Left ventricle myocardium inferior (tissue), 1 donor: ENCODE results near the gene DSG4. TPM values are rescaled to one million over a fixed set of nuclear protein-coding genes. Genes with fewer than 3 reads are reported as not detected.

ENCODE experiments used
- DNase-seq: peaks from one replicate; pipeline ENCODE4 v3.0.0-alpha.2; 2020
- H3K27ac ChIP-seq: fragments of 200-600 bp; replicated peaks from 2 replicates; pipeline ENCODE4 v1.8.0; 2021
- H3K27me3 ChIP-seq: fragments of 200-600 bp; 2 replicates; pipeline ENCODE4 v1.8.0; 2021; ENCODE audit warnings: low read depth
- H3K36me3 ChIP-seq: fragments of 200-600 bp; 2 replicates; pipeline ENCODE4 v1.8.0; 2021
- H3K4me1 ChIP-seq: fragments of 200-600 bp; 2 replicates; pipeline ENCODE4 v1.8.0; 2021
- H3K4me3 ChIP-seq: fragments of 200-600 bp; 2 replicates; pipeline ENCODE4 v1.8.0; 2021; ENCODE audit warnings: mild to moderate bottlenecking, moderate library complexity
- H3K9me3 ChIP-seq: fragments of 200-600 bp; replicated peaks from 2 replicates; pipeline ENCODE4 v1.8.0; 2021
- CTCF ChIP-seq: fragments of 200-600 bp; IDR thresholded peaks from 2 replicates; pipeline ENCODE4 v1.8.0; 2021; ENCODE audit warnings: antibody characterized with exemption, mild to moderate bottlenecking, borderline replicate concordance
- intact Hi-C: fragments of 100-400 bp; cut with micrococcal nuclease; formaldehyde crosslinking; loops from one replicate; pipeline ENCODE4 v1.11.0; 2022
- total RNA-seq: library from RNA; stranded (reverse); fragmentation: NEBNext Ultra II Directional; extraction: Animal tissue kit (Norgen Biotek cat#: 25700); gene quantifications from one replicate; pipeline ENCODE4 v1.2.1, GENCODE V29; 2021
- donor health status: DM: no; HTN: yes; CAD: no; lungs with severe emphysema.

DSG4 gene
- total RNA-seq, 1 donor from 2014 or later, result not detected

- intact Hi-C loops, result no loop called here
- H3K27me3 ChIP-seq, result no peaks in the 10 kb centered on the region
- H3K4me3 ChIP-seq, result no peak within 1 kb of the TSS
- TF ChIP-seq CTCF, result no peak
- H3K4me1 ChIP-seq, result no peaks in the 10 kb centered on the region
- H3K9me3 ChIP-seq, result no peaks in the 10 kb centered on the region
- no peak within 1 kb of the TSS for H3K27ac ChIP-seq
- no peak for DNase-seq
- H3K36me3 ChIP-seq, result no peaks in the 10 kb centered on the region
These were observed 71.1 kb downstream of the DSG4 start, which contains the start of gene DSG3 for GRCh38 chr18:31447530-31448191. TSS of gene DSG3 (plus strand) at chr18:31447741. CDS start at chr18:31447878, 137 bp downstream.

GRCh38 chr18:31450409-31450808 is 73.8 kb downstream of the DSG4 start:
- no peak overlapping the region for H3K27ac ChIP-seq
- no peaks in the 10 kb centered on the region for H3K4me1 ChIP-seq
- TF ChIP-seq CTCF, result no peak
- no peaks in the 10 kb centered on the region for H3K27me3 ChIP-seq
- no peak for DNase-seq
- H3K9me3 ChIP-seq, result no peaks in the 10 kb centered on the region
- intact Hi-C loops, result no loop called here
- no peaks in the 10 kb centered on the region for H3K36me3 ChIP-seq
- no peak overlapping the region for H3K4me3 ChIP-seq

DNA sequence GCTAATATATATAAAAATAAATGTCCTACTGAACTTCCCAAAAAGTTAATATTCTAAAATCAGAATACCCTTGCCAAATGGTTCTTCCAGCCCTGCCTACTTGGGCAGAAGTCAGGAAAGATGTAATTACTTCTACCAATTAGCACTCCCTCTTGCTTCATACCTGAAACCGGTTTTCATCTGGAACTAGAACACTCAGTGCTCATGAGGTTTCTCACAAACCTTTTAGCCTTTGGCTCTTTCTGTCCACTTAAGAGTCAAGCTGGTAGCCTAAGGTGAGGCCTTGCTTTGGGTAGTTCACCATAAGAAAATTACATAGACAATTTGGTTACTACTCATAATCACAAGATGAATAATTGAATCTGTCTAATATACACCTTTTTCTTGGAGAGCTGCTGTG is 75.0 kb downstream of the DSG4 start:
- no peak for DNase-seq
- intact Hi-C loops, result no loop called here
- no peaks in the 10 kb centered on the region for H3K36me3 ChIP-seq
- no peak for TF ChIP-seq CTCF
- no peaks in the 10 kb centered on the region for H3K9me3 ChIP-seq
- no peaks in the 10 kb centered on the region for H3K27me3 ChIP-seq
- H3K4me1 ChIP-seq, result no peaks in the 10 kb centered on the region
- H3K4me3 ChIP-seq, result no peak overlapping the region
- H3K27ac ChIP-seq, result no peak overlapping the region

DNA sequence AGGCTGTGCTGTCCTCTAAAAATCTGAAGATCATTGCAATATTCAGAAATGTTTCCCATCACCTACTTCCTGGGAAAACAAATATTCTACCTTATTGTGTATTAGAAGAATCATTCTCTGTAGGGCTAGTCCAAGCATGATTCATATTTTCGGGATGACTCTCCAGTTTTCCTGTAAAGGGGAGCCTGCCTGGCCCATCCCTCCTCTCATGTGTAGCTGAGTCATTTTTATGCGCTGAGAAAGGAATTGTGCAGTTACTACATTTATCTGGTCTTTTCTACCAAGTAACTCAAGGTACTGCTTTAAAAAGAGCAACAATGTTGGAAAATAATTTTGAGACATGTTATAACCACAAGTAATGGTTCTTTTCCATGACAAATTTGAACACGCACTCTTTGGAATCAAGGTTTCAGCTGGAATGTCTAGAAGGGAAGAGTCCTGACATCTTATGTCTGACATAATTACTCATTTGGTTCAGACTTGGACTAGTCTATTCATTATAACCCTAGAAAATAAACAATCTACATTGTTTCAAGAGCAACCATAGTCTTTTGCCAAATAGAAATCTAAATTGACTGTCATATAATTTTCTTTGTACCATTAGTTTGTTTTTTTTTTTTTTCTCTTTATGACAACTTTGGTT is 77.6 kb downstream of the DSG4 start:
- Histone ChIP-seq H3K27me3 (no peaks in the 10 kb centered on the region), H3K4me3 (no peak overlapping the region), H3K9me3 (no peaks in the 10 kb centered on the region), H3K4me1 (no peaks in the 10 kb centered on the region), H3K36me3 (no peaks in the 10 kb centered on the region), H3K27ac (no peak overlapping the region)
- intact Hi-C loops, result no loop called here
- DNase-seq, result no peak
- TF ChIP-seq CTCF, result no peak

Other genes starting within 250 kb of the DSG4 start
- gene DSC1, start 213.9 kb upstream of the DSG4 start, total RNA-seq, result 7.5 TPM
- gene DSG1, start 58.6 kb upstream of the DSG4 start, total RNA-seq, result 1.3 TPM
- not detected for gene DSG3, start 71.0 kb downstream of the DSG4 start, total RNA-seq
- 42.6 TPM for gene DSG2, start 121.4 kb downstream of the DSG4 start, total RNA-seq
- not detected for gene TTR, start 215.1 kb downstream of the DSG4 start, total RNA-seq